Adrenal gland (tissue), 12 donors: ENCODE data around the gene SELENBP1. TPM values are rescaled to one million over a fixed set of nuclear protein-coding genes. Genes with fewer than 3 reads are reported as not detected.
A peak's percentile ranks its signal among the peaks of the same experiment; 100 is the strongest.

Experiments used
- DNase-seq, 7 donors: peaks; one replicate each; pipeline ENCODE4 v3.0.0-alpha.2; 2019 to 2020
- H3K27ac ChIP-seq, 5 donors: fragments of 200-600 bp; sonication (generic) in 4 of 5; 1 replicate in 3 of 5; 2 replicates in 2 of 5; pipeline versions ENCODE4 v1.5.1 to v1.8.0; 2016 to 2020; ENCODE audit warnings: mild to moderate bottlenecking in 1 of 5
- H3K27me3 ChIP-seq: fragments of 200-600 bp; 2 replicates; pipeline ENCODE4 v1.8.0; 2021
- H3K36me3 ChIP-seq, 2 donors: fragments of 200-600 bp; replicated peaks in 1 of 2; 1 replicate in 1 of 2; 2 replicates in 1 of 2; pipeline versions ENCODE4 v1.5.1 to v1.8.0; 2018 to 2022
- H3K4me1 ChIP-seq, 2 donors: fragments of 200-600 bp; replicated peaks in 1 of 2; 1 replicate in 1 of 2; 2 replicates in 1 of 2; pipeline versions ENCODE4 v1.5.1 to v1.8.0; 2018 to 2021
- H3K4me3 ChIP-seq, 4 donors: fragments of 200-600 bp; sonication (generic) in 3 of 4; one replicate each; pipeline ENCODE4 v1.5.1; 2016 to 2018
- H3K9me3 ChIP-seq, 3 donors: fragments of 200-600 bp; sonication (generic) in 1 of 3; replicated peaks in 1 of 3; 1 replicate in 2 of 3; 2 replicates in 1 of 3; pipeline versions ENCODE4 v1.5.1 to v1.8.0; 2016 to 2021
- POLR2A ChIP-seq, 2 donors: fragments of 450-650 bp; IDR thresholded peaks; one replicate each; pipeline ENCODE4 v1.6.1; 2017; ENCODE audit warnings: antibody characterized with exemption in 2 of 2, mild to moderate bottlenecking in 2 of 2, moderate library complexity in 1 of 2
- WGBS, 4 donors: extraction: QIAGEN DNeasy Blood & Tissue Kit in 2 of 4; methylation state at CpG; one replicate each; pipeline versions ENCODE4 v1.1.5 to v1.1.7; 2013 to 2017; 5-methylcytosine and 5-hydroxymethylcytosine counted together
- intact Hi-C, 2 donors: fragments of 100-400 bp; cut with DNase I; formaldehyde crosslinking; loops; one replicate each; pipeline versions ENCODE4 v1.14.1 to v1.15.0; 2022 to 2023
- polyA plus RNA-seq, 3 donors: library from polyadenylated mRNA; stranded (reverse); fragments of 200-250 nt in 2 of 3; fragments of 350-450 nt in 1 of 3; fragmentation: Illumina TruSeq in 1 of 3; extraction: RNeasy Lipid Tissue Mini Kit (QIAGEN cat#74804) in 1 of 3; gene quantifications; one replicate each; pipeline ENCODE4 v1.2.3, GENCODE V29; 2013 to 2014
- total RNA-seq, 9 donors: library from RNA; depleted of rRNA in 4 of 9; stranded (reverse); fragments of >200 nt in 4 of 9; fragments of 120-200 nt in 1 of 9; fragmentation: NEBNext Ultra II Directional in 1 of 9; extraction: Animal tissue kit (Norgen Biotek cat#: 25700) in 1 of 9; gene quantifications; one replicate each; pipeline versions ENCODE4 v1.1.0 to v1.2.4, GENCODE V29; 2013 to 2023
- TF ChIP-seq, protein P1 (sequence below), 6 experiments: fragments of 450-650 bp in 4 of 6; fragments of 200-600 bp in 2 of 6; sonication (generic) in 1 of 6; IDR thresholded peaks; 1 replicate in 5 of 6; 2 replicates in 1 of 6; pipeline versions ENCODE4 v1.5.1 to v1.8.0; 2016 to 2021; ENCODE audit warnings: antibody characterized with exemption in 6 of 6, mild to moderate bottlenecking in 2 of 6, moderate library complexity in 1 of 6
- donor health status: healthy with polysubstance abuse.
- donor health status: Bipolar disorder and iron deficiency.
- donor health status: DM: yes; HTN: yes; CAD: no.
- donor health status: DM: no; HTN: no; CAD: no.
- donor health status: DM: no; HTN: no; CAD: no.
- donor health status: DM: yes; HTN: yes; CAD: no.

Gene SELENBP1
- total and polyA plus RNA-seq, 12 donors: 11.0 to 61.8 (median 34.3) TPM

- TF ChIP-seq, protein P1, sequence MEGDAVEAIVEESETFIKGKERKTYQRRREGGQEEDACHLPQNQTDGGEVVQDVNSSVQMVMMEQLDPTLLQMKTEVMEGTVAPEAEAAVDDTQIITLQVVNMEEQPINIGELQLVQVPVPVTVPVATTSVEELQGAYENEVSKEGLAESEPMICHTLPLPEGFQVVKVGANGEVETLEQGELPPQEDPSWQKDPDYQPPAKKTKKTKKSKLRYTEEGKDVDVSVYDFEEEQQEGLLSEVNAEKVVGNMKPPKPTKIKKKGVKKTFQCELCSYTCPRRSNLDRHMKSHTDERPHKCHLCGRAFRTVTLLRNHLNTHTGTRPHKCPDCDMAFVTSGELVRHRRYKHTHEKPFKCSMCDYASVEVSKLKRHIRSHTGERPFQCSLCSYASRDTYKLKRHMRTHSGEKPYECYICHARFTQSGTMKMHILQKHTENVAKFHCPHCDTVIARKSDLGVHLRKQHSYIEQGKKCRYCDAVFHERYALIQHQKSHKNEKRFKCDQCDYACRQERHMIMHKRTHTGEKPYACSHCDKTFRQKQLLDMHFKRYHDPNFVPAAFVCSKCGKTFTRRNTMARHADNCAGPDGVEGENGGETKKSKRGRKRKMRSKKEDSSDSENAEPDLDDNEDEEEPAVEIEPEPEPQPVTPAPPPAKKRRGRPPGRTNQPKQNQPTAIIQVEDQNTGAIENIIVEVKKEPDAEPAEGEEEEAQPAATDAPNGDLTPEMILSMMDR (IDR thresholded peaks at IDR 0.05): no peak
- TF ChIP-seq POLR2A (IDR thresholded peaks at IDR 0.05): no peak
- H3K4me1 ChIP-seq: peaks cover 23 to 32% of the 10 kb centered on the region in 2 donors
- intact Hi-C loops: no loop called here
- H3K27me3 ChIP-seq: no peaks in the 10 kb centered on the region
- DNase-seq: peak; percentile 73 to 93 (median 89)
- WGBS, 4 donors: 39 to 61% (median 51%) methylated on average over 7 to 8 of the region's 8 CpGs
- H3K4me3 ChIP-seq: no peak overlapping the region
- peak overlapping the region in 4 of 5 donors; percentile 60 to 85 (median 70) for H3K27ac ChIP-seq
- H3K9me3 ChIP-seq: no peaks in the 10 kb centered on the region
- H3K36me3 ChIP-seq: no peaks in the 10 kb centered on the region
Observed at GRCh38 chr1:151367658-151368392, 4.7 kb downstream of the SELENBP1 start.

GRCh38 chr1:151364996-151365395, 7.5 kb downstream of the SELENBP1 start:
- no peak overlapping the region for H3K27ac ChIP-seq
- TF ChIP-seq POLR2A (IDR thresholded peaks at IDR 0.05): no peak
- TF ChIP-seq, protein P1 (IDR thresholded peaks at IDR 0.05): no peak
- WGBS, 4 donors: 86 to 96% (median 92%) methylated on average over 2 to 4 of the region's 4 CpGs
- no peaks in the 10 kb centered on the region for H3K9me3 ChIP-seq
- peaks cover 10 to 11% of the 10 kb centered on the region in 2 donors for H3K4me1 ChIP-seq
- no peaks in the 10 kb centered on the region for H3K36me3 ChIP-seq
- no peak for DNase-seq
- no peak overlapping the region for H3K4me3 ChIP-seq
- H3K27me3 ChIP-seq: no peaks in the 10 kb centered on the region
- intact Hi-C loops: no loop called here

DNA sequence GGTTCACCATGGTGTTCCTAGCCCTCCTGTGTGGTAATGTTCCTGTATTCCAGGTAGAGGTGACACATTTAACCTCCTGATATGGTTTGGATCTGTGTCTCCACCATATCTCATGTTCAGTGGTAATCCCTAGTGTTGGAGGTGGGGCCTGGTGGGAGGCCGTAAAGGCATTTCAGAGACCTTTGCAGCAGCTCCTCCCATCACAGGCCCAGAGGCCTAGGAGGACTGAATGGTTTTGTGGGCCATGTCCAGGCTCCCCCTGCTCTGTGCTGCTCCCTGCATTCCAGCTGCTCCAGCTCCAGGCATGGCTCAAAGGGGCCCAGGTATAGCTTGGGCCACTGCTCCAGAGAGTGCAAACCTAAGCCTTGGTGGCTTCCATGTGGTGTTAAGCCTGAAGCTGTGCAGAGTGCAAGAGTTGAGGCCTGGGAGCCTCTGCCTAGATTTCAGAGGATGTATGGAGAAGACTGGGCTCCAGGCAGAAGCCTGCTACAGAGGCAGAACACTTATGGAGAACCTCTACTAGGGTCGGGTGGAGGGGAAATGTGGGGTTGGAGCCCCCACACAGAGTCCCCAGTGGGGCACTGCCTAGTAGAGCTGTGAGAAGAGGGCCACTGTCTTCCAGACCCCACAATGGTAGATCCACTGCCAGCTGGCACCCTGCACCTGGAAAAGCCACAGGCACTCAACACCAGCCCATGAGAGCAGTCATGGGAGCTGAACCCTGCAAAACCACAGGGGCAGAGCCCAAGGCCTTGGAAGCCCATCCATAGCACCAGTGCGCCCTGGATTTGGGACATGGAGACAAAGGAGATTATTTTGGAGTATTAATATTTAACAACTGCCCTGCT, 10.0 kb downstream of the SELENBP1 start:
- 75 to 100% (median 93%) methylated on average over 1 to 3 of the region's 3 CpGs for WGBS, 4 donors
- intact Hi-C loops: no loop called here

DNA sequence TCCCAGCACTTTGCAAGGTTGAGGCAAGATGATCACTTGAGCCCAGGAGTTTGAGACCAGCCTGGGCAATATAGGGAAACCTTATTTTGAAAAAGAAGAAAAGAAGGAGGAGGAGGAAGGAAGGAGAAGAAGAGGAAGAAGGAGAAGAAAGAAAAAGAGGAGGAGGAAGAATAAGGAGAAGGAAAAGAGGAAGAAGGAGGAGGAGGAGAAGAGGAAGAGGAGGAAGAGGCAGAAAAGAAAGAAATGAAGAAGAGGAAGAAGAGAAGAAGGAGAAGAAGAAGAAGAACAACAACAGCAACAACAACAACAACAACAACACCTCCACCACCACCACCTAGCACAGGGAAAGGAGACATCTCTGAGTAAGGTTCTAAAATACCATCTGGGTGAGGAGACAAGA, 10.6 kb downstream of the SELENBP1 start:
- DNase-seq: no peak
- TF ChIP-seq, protein P1 (IDR thresholded peaks at IDR 0.05): no peak
- TF ChIP-seq POLR2A (IDR thresholded peaks at IDR 0.05): no peak
- Histone ChIP-seq H3K36me3 (no peaks in the 10 kb centered on the region), H3K27ac (no peak overlapping the region), H3K4me3 (no peak overlapping the region), H3K4me1 (no peaks in the 10 kb centered on the region), H3K27me3 (no peaks in the 10 kb centered on the region), H3K9me3 (no peaks in the 10 kb centered on the region)
- intact Hi-C loops: no loop called here

More for the DNA sequence above, 10.0 kb downstream of the SELENBP1 start:
- Histone ChIP-seq H3K27ac (no peak overlapping the region), H3K4me3 (no peak overlapping the region), H3K4me1 (peaks cover under 1% of the 10 kb centered on the region in 2 donors), H3K36me3 (no peaks in the 10 kb centered on the region), H3K27me3 (no peaks in the 10 kb centered on the region), H3K9me3 (no peaks in the 10 kb centered on the region)
- no peak for DNase-seq
- TF ChIP-seq POLR2A (IDR thresholded peaks at IDR 0.05): no peak
- TF ChIP-seq, protein P1 (IDR thresholded peaks at IDR 0.05): no peak
